Liver (tissue), 3 donors: ENCODE data around the gene TIMP1.

ENCODE experiments used
- EGR1 ChIP-seq, 2 donors: IDR thresholded peaks; 2 replicates each; pipeline ENCODE4 v1.6.1; 2016 to 2018; ENCODE audit warnings: antibody characterized with exemption in 2 of 2, low read depth in 2 of 2
- FOXA1 ChIP-seq: IDR thresholded peaks from 2 replicates; pipeline ENCODE4 v1.6.1; 2016; ENCODE audit warnings: antibody characterized with exemption
- GABPA ChIP-seq, 2 donors: IDR thresholded peaks in 1 of 2; conservative IDR thresholded peaks in 1 of 2; 2 replicates each; pipeline ENCODE4 v1.6.1; 2016; ENCODE audit warnings: antibody characterized with exemption in 2 of 2, mild to moderate bottlenecking in 1 of 2, moderate library complexity in 1 of 2
- HNF4A ChIP-seq, 2 donors: conservative IDR thresholded peaks; 2 replicates each; pipeline ENCODE4 v1.6.1; 2016; ENCODE audit warnings: antibody characterized with exemption in 2 of 2, mild to moderate bottlenecking in 2 of 2
- HNF4G ChIP-seq: IDR thresholded peaks from 2 replicates; pipeline ENCODE4 v1.6.1; 2016; ENCODE audit warnings: antibody characterized with exemption
- JUND ChIP-seq, 2 donors: IDR thresholded peaks; 2 replicates each; pipeline ENCODE4 v1.6.1; 2016; ENCODE audit warnings: antibody characterized with exemption in 2 of 2
- RAD21 ChIP-seq, 2 donors: IDR thresholded peaks; 2 replicates each; pipeline ENCODE4 v1.6.1; 2016; ENCODE audit warnings: antibody characterized with exemption in 2 of 2, mild to moderate bottlenecking in 2 of 2
- TAF1 ChIP-seq: conservative IDR thresholded peaks from 2 replicates; pipeline ENCODE4 v1.6.1; 2016; ENCODE audit warnings: antibody characterized with exemption, mild to moderate bottlenecking
- YY1 ChIP-seq: IDR thresholded peaks from 2 replicates; pipeline ENCODE4 v1.6.1; 2016; ENCODE audit warnings: antibody characterized with exemption, mild to moderate bottlenecking
- TF ChIP-seq, protein P1 (sequence below): fragments of 150-350 bp; IDR thresholded peaks from 2 replicates; pipeline ENCODE4 v1.5.1; 2017; ENCODE audit warnings: improper control_type of control experiment, low read depth, low read length; ENCODE audit not compliant: missing input control
- TF ChIP-seq, protein P2 (sequence below): IDR thresholded peaks from 2 replicates; pipeline ENCODE4 v1.6.1; 2016; ENCODE audit warnings: antibody characterized with exemption
- TF ChIP-seq, protein P3 (sequence below): IDR thresholded peaks from 2 replicates; pipeline ENCODE4 v1.6.1; 2016; ENCODE audit warnings: antibody characterized with exemption
- TF ChIP-seq, protein P4 (sequence below): IDR thresholded peaks from 2 replicates; pipeline ENCODE4 v1.6.1; 2016; ENCODE audit warnings: antibody characterized with exemption
- donor health status: healthy.
- donor health status: healthy.

DNA sequence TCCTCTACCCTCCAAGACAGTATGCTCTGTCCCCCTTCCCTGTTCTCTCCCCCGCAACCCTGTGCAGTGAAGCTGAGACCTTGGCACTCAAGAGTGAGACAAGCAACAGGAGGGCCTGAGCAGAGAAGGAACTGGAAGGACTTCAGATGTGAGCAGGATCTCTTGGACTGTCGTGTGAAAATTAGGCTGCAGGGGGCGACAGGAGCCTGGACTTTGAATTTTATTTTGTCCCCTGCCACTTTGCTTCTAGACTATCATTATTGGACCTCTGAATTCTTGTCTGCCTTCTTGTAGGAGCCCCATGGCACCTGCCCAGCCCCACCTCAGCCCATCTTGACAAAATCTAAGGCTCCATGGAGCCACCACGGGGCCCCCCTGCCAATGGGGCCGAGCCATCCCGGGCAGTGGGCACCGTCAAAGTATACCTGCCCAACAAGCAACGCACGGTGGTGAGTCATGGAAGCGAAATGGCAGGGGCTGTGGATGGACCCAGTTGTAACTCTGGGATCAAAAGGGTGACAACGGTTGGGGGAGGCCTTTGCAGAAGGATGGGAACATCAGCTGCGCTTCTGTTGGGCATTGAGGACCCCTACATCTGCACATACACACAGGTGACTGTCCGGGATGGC is 19.5 kb upstream of the TIMP1 start:
- TF ChIP-seq, protein P1, sequence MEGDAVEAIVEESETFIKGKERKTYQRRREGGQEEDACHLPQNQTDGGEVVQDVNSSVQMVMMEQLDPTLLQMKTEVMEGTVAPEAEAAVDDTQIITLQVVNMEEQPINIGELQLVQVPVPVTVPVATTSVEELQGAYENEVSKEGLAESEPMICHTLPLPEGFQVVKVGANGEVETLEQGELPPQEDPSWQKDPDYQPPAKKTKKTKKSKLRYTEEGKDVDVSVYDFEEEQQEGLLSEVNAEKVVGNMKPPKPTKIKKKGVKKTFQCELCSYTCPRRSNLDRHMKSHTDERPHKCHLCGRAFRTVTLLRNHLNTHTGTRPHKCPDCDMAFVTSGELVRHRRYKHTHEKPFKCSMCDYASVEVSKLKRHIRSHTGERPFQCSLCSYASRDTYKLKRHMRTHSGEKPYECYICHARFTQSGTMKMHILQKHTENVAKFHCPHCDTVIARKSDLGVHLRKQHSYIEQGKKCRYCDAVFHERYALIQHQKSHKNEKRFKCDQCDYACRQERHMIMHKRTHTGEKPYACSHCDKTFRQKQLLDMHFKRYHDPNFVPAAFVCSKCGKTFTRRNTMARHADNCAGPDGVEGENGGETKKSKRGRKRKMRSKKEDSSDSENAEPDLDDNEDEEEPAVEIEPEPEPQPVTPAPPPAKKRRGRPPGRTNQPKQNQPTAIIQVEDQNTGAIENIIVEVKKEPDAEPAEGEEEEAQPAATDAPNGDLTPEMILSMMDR: peak; percentile 34
- TF ChIP-seq EGR1 (IDR thresholded peaks at IDR 0.05; ENCODE audit: low read depth in 2 of 2): no peak
- TF ChIP-seq, protein P2, sequence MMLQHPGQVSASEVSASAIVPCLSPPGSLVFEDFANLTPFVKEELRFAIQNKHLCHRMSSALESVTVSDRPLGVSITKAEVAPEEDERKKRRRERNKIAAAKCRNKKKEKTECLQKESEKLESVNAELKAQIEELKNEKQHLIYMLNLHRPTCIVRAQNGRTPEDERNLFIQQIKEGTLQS: no peak
- peak; percentile 58 to 63 for TF ChIP-seq RAD21 (IDR thresholded peaks at IDR 0.05)
- TF ChIP-seq HNF4A (conservative IDR thresholded peaks at IDR 0.05): no peak
- TF ChIP-seq, protein P3, sequence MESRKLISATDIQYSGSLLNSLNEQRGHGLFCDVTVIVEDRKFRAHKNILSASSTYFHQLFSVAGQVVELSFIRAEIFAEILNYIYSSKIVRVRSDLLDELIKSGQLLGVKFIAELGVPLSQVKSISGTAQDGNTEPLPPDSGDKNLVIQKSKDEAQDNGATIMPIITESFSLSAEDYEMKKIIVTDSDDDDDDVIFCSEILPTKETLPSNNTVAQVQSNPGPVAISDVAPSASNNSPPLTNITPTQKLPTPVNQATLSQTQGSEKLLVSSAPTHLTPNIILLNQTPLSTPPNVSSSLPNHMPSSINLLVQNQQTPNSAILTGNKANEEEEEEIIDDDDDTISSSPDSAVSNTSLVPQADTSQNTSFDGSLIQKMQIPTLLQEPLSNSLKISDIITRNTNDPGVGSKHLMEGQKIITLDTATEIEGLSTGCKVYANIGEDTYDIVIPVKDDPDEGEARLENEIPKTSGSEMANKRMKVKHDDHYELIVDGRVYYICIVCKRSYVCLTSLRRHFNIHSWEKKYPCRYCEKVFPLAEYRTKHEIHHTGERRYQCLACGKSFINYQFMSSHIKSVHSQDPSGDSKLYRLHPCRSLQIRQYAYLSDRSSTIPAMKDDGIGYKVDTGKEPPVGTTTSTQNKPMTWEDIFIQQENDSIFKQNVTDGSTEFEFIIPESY: no peak
- no peak for TF ChIP-seq YY1
- no peak for TF ChIP-seq JUND (IDR thresholded peaks at IDR 0.05)
- no peak for TF ChIP-seq TAF1
- TF ChIP-seq, protein P4, sequence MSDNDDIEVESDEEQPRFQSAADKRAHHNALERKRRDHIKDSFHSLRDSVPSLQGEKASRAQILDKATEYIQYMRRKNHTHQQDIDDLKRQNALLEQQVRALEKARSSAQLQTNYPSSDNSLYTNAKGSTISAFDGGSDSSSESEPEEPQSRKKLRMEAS: no peak
- TF ChIP-seq HNF4G: no peak
- no peak for TF ChIP-seq GABPA (IDR thresholded peaks at IDR 0.05 in 1 of 2, conservative IDR thresholded peaks at IDR 0.05 in 1 of 2)
- no peak for TF ChIP-seq FOXA1
